Endothelial cell of umbilical vein (primary cell): ENCODE data around the gene DRD4.

Experiments
- EZH2 ChIP-seq: IDR thresholded peaks from 2 replicates; pipeline ENCODE4 v1.6.1; 2012; ENCODE audit warnings: borderline replicate concordance, low read depth, mild to moderate bottlenecking, moderate library complexity, low read length, inconsistent platforms; ENCODE audit not compliant: severe bottlenecking
- POLR2A ChIP-seq: IDR thresholded peaks from 2 replicates; pipeline ENCODE4 v1.6.1; 2012; ENCODE audit warnings: low read depth, mild to moderate bottlenecking, control low read depth, low read length
- POLR2AphosphoS5 ChIP-seq: IDR thresholded peaks from 2 replicates; pipeline ENCODE4 v1.6.1; 2012; ENCODE audit warnings: low read depth, mild to moderate bottlenecking, control low read depth, low read length, moderate library complexity; ENCODE audit not compliant: insufficient read depth
- TF ChIP-seq, protein P1 (sequence below), 2 donors: IDR thresholded peaks; 1 replicate in 1 of 2; 2 replicates in 1 of 2; pipeline ENCODE4 v1.5.1; 2011; ENCODE audit warnings: low read length in 2 of 2, mild to moderate bottlenecking in 2 of 2, moderate library complexity in 2 of 2, control low read depth in 1 of 2, inconsistent platforms in 1 of 2, low read depth in 1 of 2; ENCODE audit not compliant: insufficient read depth in 1 of 2; ENCODE audit errors: extremely low read depth in 1 of 2

DNA sequence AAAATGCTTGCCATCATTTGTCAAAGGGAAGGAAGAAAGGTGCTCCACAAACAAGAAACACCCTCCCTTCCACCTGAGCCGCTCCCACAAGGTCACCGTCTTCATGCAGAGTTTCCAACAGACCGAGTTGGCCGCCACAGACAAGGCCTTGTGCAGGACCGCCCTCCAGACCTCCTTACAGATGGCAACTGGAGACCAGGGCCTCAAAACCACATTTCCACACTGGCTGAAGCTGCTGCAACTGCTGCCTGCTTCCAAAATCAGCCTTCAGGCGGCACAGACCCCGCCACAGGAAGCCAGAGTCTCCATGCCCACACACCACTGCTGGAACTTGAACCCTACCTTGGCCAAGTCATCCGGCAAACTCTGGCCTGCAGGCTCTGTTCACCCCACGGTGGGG is 51.6 kb downstream of the DRD4 start:
- TF ChIP-seq POLR2A = no peak
- TF ChIP-seq, protein P1, sequence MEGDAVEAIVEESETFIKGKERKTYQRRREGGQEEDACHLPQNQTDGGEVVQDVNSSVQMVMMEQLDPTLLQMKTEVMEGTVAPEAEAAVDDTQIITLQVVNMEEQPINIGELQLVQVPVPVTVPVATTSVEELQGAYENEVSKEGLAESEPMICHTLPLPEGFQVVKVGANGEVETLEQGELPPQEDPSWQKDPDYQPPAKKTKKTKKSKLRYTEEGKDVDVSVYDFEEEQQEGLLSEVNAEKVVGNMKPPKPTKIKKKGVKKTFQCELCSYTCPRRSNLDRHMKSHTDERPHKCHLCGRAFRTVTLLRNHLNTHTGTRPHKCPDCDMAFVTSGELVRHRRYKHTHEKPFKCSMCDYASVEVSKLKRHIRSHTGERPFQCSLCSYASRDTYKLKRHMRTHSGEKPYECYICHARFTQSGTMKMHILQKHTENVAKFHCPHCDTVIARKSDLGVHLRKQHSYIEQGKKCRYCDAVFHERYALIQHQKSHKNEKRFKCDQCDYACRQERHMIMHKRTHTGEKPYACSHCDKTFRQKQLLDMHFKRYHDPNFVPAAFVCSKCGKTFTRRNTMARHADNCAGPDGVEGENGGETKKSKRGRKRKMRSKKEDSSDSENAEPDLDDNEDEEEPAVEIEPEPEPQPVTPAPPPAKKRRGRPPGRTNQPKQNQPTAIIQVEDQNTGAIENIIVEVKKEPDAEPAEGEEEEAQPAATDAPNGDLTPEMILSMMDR (IDR thresholded peaks at IDR 0.05; ENCODE audit: extremely low read depth in 1 of 2, insufficient read depth in 1 of 2, low read depth in 1 of 2, low read length in 2 of 2) = no peak
- TF ChIP-seq POLR2AphosphoS5 = no peak
- no peak for TF ChIP-seq EZH2
